K562 (cell line): ENCODE data around the gene ACAT1. TPM values are rescaled to one million over a fixed set of nuclear protein-coding genes. Genes with fewer than 3 reads are reported as not detected.

Experiments used
- HDAC3 ChIP-seq: fragments of 450-650 bp; IDR thresholded peaks from 2 replicates; pipeline ENCODE4 v1.6.1; 2018; ENCODE audit warnings: borderline replicate concordance, mild to moderate bottlenecking, moderate library complexity; ENCODE audit not compliant: partially characterized antibody
- MYNN ChIP-seq, 2 experiments: sonication (generic); formaldehyde crosslinking in 1 of 2; IDR thresholded peaks; 2 replicates each; pipeline versions ENCODE4 v1.5.0 to v1.6.1; 2016 to 2020; ENCODE audit warnings: antibody characterized with exemption in 1 of 2, missing genetic modification reagents in 1 of 2
- SIN3A ChIP-seq, 2 experiments: fragments of 150-350 bp in 1 of 2; IDR thresholded peaks; 2 replicates each; pipeline ENCODE4 v1.6.1; 2011 to 2016; ENCODE audit warnings: borderline replicate concordance in 2 of 2, low read depth in 2 of 2, low read length in 2 of 2, mild to moderate bottlenecking in 2 of 2, moderate library complexity in 2 of 2; ENCODE audit not compliant: control insufficient read depth in 1 of 2
- ZFPM2 ChIP-seq: fragments of 250-450 bp; sonication (Bioruptor Pico); IDR thresholded peaks from 2 replicates; pipeline ENCODE4 v1.5.1; 2022; ENCODE audit warnings: mild to moderate bottlenecking
- ZNF551 ChIP-seq: fragments of 250-450 bp; sonication (Bioruptor Pico); IDR thresholded peaks from 2 replicates; pipeline ENCODE4 v1.5.0; 2021; ENCODE audit warnings: mild to moderate bottlenecking, moderate library complexity
- polyA plus RNA-seq, 8 experiments: library from polyadenylated mRNA; depleted of rRNA in 4 of 8; stranded (reverse) in 5 of 8; unstranded in 3 of 8; fragments of >200 nt; fragmentation: Nextera tagmentation in 2 of 8; fragmentation: Illumina TruSeq in 1 of 8; extraction: Ambion mirVana in 2 of 8; extraction: Trizol in 1 of 8; gene quantifications; 2 replicates each; pipeline versions ENCODE4 v1.2.1 to v1.2.3, GENCODE V29; 2011 to 2014; ENCODE audit warnings: inconsistent platforms in 1 of 8, missing spikeins in 1 of 8
- total RNA-seq, 7 experiments: library from RNA; depleted of rRNA in 6 of 7; stranded (reverse); fragments of >200 nt in 6 of 7; fragmentation: Illumina TruSeq in 2 of 7; extraction: Trizol in 2 of 7; gene quantifications; 2 replicates each; pipeline versions ENCODE4 v1.2.1 to v1.2.3, GENCODE V29; 2011 to 2021; ENCODE audit warnings: low replicate concordance in 1 of 7
- TF ChIP-seq, protein P1 (sequence below): fragments of 200-800 bp; sonication (Bioruptor generic); IDR thresholded peaks from 2 replicates; pipeline ENCODE4 v1.6.1; 2016; ENCODE audit warnings: missing genetic modification characterization, missing compliant biosample characterization
- TF ChIP-seq, protein P2 (sequence below): sonication (generic); formaldehyde crosslinking; IDR thresholded peaks from 2 replicates; pipeline ENCODE4 v1.8.0; 2022; ENCODE audit warnings: missing genetic modification reagents, mild to moderate bottlenecking, borderline replicate concordance
- TF ChIP-seq, protein P3 (sequence below): fragments of 250-450 bp; sonication (Bioruptor Pico); IDR thresholded peaks from 2 replicates; pipeline ENCODE4 v1.4.0; 2020
- TF ChIP-seq, protein P4 (sequence below): sonication (generic); formaldehyde crosslinking; IDR thresholded peaks from 2 replicates; pipeline ENCODE4 v1.8.1; 2023; ENCODE audit warnings: mild to moderate bottlenecking, missing genetic modification reagents

The ACAT1 gene
- total and polyA plus RNA-seq, 9 of the 15 experiments (the other 6 are each of a cell fraction or from before 2014, with no cell fraction given) = 65.1 to 204 (median 104) TPM

DNA sequence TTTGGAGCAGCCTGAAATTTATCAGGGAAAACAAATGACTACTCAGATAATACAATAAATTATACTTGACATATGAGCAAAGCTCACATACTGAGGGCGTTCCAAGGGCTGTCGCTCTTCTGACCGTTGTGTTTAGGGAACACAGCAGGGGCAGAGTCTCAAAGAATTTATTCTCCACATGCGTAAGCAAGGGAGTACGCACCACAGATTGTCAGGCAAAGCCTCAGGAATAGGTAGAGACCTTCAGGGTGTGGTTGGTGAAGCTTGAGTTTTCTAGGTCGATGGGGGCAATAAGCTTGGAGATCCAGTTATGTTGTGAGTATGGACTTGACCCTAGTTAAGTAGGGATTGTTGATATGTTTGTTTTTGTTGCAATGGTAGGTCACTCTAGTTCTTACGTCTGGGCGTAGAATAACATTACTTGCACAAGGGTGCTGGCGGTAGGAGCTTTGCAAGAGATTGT is 830 bp downstream of the ACAT1 start (continued):
- TF ChIP-seq HDAC3 (no peak), SIN3A (IDR thresholded peaks at IDR 0.05; ENCODE audit: borderline replicate concordance in 2 of 2, control insufficient read depth in 1 of 2, low read depth in 2 of 2, low read length in 2 of 2) (peak in 1 of 2 experiments; percentile 1; a peak in 1 of 4 replicates), MYNN (IDR thresholded peaks at IDR 0.05) (no peak), MYNN (CRISPR knock-in tag; IDR thresholded peaks at IDR 0.05) (no peak), ZNF551 (CRISPR knock-in tag) (no peak), ZFPM2 (CRISPR knock-in tag) (no peak)
- TF ChIP-seq, protein P1, sequence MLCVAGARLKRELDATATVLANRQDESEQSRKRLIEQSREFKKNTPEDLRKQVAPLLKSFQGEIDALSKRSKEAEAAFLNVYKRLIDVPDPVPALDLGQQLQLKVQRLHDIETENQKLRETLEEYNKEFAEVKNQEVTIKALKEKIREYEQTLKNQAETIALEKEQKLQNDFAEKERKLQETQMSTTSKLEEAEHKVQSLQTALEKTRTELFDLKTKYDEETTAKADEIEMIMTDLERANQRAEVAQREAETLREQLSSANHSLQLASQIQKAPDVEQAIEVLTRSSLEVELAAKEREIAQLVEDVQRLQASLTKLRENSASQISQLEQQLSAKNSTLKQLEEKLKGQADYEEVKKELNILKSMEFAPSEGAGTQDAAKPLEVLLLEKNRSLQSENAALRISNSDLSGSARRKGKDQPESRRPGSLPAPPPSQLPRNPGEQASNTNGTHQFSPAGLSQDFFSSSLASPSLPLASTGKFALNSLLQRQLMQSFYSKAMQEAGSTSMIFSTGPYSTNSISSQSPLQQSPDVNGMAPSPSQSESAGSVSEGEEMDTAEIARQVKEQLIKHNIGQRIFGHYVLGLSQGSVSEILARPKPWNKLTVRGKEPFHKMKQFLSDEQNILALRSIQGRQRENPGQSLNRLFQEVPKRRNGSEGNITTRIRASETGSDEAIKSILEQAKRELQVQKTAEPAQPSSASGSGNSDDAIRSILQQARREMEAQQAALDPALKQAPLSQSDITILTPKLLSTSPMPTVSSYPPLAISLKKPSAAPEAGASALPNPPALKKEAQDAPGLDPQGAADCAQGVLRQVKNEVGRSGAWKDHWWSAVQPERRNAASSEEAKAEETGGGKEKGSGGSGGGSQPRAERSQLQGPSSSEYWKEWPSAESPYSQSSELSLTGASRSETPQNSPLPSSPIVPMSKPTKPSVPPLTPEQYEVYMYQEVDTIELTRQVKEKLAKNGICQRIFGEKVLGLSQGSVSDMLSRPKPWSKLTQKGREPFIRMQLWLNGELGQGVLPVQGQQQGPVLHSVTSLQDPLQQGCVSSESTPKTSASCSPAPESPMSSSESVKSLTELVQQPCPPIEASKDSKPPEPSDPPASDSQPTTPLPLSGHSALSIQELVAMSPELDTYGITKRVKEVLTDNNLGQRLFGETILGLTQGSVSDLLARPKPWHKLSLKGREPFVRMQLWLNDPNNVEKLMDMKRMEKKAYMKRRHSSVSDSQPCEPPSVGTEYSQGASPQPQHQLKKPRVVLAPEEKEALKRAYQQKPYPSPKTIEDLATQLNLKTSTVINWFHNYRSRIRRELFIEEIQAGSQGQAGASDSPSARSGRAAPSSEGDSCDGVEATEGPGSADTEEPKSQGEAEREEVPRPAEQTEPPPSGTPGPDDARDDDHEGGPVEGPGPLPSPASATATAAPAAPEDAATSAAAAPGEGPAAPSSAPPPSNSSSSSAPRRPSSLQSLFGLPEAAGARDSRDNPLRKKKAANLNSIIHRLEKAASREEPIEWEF (CRISPR knock-in tag) = no peak
- TF ChIP-seq, protein P2, sequence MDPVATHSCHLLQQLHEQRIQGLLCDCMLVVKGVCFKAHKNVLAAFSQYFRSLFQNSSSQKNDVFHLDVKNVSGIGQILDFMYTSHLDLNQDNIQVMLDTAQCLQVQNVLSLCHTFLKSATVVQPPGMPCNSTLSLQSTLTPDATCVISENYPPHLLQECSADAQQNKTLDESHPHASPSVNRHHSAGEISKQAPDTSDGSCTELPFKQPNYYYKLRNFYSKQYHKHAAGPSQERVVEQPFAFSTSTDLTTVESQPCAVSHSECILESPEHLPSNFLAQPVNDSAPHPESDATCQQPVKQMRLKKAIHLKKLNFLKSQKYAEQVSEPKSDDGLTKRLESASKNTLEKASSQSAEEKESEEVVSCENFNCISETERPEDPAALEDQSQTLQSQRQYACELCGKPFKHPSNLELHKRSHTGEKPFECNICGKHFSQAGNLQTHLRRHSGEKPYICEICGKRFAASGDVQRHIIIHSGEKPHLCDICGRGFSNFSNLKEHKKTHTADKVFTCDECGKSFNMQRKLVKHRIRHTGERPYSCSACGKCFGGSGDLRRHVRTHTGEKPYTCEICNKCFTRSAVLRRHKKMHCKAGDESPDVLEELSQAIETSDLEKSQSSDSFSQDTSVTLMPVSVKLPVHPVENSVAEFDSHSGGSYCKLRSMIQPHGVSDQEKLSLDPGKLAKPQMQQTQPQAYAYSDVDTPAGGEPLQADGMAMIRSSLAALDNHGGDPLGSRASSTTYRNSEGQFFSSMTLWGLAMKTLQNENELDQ (CRISPR knock-in tag) = no peak
- TF ChIP-seq, protein P3, sequence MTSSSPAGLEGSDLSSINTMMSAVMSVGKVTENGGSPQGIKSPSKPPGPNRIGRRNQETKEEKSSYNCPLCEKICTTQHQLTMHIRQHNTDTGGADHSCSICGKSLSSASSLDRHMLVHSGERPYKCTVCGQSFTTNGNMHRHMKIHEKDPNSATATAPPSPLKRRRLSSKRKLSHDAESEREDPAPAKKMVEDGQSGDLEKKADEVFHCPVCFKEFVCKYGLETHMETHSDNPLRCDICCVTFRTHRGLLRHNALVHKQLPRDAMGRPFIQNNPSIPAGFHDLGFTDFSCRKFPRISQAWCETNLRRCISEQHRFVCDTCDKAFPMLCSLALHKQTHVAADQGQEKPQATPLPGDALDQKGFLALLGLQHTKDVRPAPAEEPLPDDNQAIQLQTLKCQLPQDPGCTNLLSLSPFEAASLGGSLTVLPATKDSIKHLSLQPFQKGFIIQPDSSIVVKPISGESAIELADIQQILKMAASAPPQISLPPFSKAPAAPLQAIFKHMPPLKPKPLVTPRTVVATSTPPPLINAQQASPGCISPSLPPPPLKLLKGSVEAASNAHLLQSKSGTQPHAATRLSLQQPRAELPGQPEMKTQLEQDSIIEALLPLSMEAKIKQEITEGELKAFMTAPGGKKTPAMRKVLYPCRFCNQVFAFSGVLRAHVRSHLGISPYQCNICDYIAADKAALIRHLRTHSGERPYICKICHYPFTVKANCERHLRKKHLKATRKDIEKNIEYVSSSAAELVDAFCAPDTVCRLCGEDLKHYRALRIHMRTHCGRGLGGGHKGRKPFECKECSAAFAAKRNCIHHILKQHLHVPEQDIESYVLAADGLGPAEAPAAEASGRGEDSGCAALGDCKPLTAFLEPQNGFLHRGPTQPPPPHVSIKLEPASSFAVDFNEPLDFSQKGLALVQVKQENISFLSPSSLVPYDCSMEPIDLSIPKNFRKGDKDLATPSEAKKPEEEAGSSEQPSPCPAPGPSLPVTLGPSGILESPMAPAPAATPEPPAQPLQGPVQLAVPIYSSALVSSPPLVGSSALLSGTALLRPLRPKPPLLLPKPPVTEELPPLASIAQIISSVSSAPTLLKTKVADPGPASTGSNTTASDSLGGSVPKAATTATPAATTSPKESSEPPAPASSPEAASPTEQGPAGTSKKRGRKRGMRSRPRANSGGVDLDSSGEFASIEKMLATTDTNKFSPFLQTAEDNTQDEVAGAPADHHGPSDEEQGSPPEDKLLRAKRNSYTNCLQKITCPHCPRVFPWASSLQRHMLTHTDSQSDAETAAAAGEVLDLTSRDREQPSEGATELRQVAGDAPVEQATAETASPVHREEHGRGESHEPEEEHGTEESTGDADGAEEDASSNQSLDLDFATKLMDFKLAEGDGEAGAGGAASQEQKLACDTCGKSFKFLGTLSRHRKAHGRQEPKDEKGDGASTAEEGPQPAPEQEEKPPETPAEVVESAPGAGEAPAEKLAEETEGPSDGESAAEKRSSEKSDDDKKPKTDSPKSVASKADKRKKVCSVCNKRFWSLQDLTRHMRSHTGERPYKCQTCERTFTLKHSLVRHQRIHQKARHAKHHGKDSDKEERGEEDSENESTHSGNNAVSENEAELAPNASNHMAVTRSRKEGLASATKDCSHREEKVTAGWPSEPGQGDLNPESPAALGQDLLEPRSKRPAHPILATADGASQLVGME = no peak
- TF ChIP-seq, protein P4, sequence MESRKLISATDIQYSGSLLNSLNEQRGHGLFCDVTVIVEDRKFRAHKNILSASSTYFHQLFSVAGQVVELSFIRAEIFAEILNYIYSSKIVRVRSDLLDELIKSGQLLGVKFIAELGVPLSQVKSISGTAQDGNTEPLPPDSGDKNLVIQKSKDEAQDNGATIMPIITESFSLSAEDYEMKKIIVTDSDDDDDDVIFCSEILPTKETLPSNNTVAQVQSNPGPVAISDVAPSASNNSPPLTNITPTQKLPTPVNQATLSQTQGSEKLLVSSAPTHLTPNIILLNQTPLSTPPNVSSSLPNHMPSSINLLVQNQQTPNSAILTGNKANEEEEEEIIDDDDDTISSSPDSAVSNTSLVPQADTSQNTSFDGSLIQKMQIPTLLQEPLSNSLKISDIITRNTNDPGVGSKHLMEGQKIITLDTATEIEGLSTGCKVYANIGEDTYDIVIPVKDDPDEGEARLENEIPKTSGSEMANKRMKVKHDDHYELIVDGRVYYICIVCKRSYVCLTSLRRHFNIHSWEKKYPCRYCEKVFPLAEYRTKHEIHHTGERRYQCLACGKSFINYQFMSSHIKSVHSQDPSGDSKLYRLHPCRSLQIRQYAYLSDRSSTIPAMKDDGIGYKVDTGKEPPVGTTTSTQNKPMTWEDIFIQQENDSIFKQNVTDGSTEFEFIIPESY (CRISPR knock-in tag) = no peak
